GM18508 (cell line): ENCODE data around the gene CACNA1A.
"Not testable (repeated sequence)": the region's sequence is repeated elsewhere in the genome, so short reads cannot be mapped to it uniquely, and the experiment has no call there.

Source experiments
- ATAC-seq: cut with Tn5 transposase; IDR thresholded peaks from one replicate; pipeline ENCODE4 v1.9.1; 2021; ENCODE audit warnings: moderate number of reproducible peaks; ENCODE audit not compliant: insufficient read depth, unreplicated experiment

CACNA1A gene

GRCh38 chr19:13177584-13177983, 328.7 kb downstream of the CACNA1A start:
- ATAC-seq, result not testable (repeated sequence)

GRCh38 chr19:13176345-13176744, 329.9 kb downstream of the CACNA1A start:
- no peak for ATAC-seq

- ATAC-seq, result no peak
Observed at GRCh38 chr19:13173139-13173737, 333.0 kb downstream of the CACNA1A start.

GRCh38 chr19:13172346-13173138, 333.7 kb downstream of the CACNA1A start:
- ATAC-seq, result no peak

GRCh38 chr19:13171146-13171545, 335.1 kb downstream of the CACNA1A start:
- ATAC-seq, result no peak

- no peak for ATAC-seq
Observed at GRCh38 chr19:13169769-13170168, 336.5 kb downstream of the CACNA1A start.

GRCh38 chr19:13166151-13166550, 340.1 kb downstream of the CACNA1A start:
- not testable (repeated sequence) for ATAC-seq

- ATAC-seq, result no peak
Observed at GRCh38 chr19:13165162-13165997, 340.9 kb downstream of the CACNA1A start.

GRCh38 chr19:13164343-13165161, 341.7 kb downstream of the CACNA1A start:
- ATAC-seq, result no peak

GRCh38 chr19:13163609-13164342, 342.5 kb downstream of the CACNA1A start:
- ATAC-seq, result no peak

- ATAC-seq, result no peak
Observed at GRCh38 chr19:13162724-13163608, 343.3 kb downstream of the CACNA1A start.

- no peak for ATAC-seq
Observed at GRCh38 chr19:13160557-13160956, 345.7 kb downstream of the CACNA1A start.

- ATAC-seq, result no peak
Observed at GRCh38 chr19:13159713-13160112, 346.6 kb downstream of the CACNA1A start.
